Activated naive CD4-positive, alpha-beta T cell (primary cell): Measurements from ENCODE around the gene ALDH8A1.

Experiments
- DNase-seq, 4 experiments: peaks; one replicate each; lab custom pipeline; 2025; lab: John Stamatoyannopoulos, UW

Gene ALDH8A1, protein sequence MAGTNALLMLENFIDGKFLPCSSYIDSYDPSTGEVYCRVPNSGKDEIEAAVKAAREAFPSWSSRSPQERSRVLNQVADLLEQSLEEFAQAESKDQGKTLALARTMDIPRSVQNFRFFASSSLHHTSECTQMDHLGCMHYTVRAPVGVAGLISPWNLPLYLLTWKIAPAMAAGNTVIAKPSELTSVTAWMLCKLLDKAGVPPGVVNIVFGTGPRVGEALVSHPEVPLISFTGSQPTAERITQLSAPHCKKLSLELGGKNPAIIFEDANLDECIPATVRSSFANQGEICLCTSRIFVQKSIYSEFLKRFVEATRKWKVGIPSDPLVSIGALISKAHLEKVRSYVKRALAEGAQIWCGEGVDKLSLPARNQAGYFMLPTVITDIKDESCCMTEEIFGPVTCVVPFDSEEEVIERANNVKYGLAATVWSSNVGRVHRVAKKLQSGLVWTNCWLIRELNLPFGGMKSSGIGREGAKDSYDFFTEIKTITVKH

GRCh38 chr6:134949927-134950326 is at the start of gene ALDH8A1:
Gene ALDH8A1, minus strand, starts transcription at chr6:134950101. Its CDS starts 48 bp downstream, at chr6:134950053.
- no peak for DNase-seq

- DNase-seq = no peak
Measured at GRCh38 chr6:134999107-134999506, 49.2 kb upstream of the ALDH8A1 start.

GRCh38 chr6:134997133-134997995 is 47.5 kb upstream of the ALDH8A1 start:
- DNase-seq = no peak

DNA sequence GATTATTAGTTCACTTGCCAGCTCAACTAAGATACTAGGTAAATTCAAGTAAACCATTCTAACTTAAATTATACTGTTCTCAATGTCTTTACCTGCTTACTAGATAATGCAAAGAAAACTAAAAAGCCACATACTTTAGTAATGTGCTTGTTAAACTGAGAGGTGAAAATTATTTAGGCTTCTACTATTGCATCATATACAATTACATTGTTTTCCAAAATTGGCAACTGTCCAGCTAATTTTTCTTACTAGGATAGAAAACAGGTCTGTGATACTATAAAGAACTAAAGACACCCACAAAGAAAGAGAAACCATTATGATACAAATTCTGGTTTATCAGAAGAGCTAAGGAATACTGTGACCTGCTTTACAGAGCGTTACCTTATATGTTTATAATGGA is 45.6 kb upstream of the ALDH8A1 start:
- no peak for DNase-seq

DNA sequence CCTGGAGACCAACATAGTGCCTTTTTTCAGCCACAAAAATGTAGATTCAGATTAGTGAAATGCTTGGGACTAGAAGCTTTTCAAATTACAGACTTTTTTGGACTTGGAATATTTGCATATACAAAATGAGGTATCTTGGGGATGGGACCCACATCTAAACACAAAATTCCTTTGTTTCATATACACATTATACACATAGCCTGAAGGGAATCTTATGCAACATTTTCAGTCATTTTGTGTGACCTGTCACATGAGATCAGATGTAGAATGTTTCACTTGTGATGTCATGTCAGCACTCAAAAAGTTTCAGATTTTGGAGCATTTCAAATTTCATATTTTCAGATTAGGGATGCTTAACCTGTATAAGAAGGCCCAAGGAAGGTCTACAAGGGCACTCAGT is 44.5 kb upstream of the ALDH8A1 start:
- DNase-seq = no peak

DNA sequence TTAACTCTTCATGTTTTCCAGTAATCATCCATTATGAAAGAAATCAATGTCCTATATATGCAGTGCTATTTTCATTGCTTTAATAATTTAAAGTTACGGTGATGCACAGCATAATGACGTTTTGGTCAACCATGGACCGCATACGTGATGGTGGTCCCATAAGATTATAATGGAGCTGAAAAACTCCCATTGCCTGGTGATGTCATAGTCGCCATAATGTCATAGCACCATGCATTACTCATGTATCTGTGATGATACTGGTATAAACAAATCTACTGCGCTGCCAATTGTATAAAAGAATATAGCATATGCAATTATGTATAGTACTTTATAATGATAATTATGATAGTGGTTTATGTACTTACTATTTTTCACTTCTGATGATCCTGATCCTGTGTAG is 42.3 kb upstream of the ALDH8A1 start:
- DNase-seq = no peak

- no peak for DNase-seq
Measured at GRCh38 chr6:134990262-134990661, 40.4 kb upstream of the ALDH8A1 start.

GRCh38 chr6:134984821-134985220 is 34.9 kb upstream of the ALDH8A1 start:
- DNase-seq = no peak

DNA sequence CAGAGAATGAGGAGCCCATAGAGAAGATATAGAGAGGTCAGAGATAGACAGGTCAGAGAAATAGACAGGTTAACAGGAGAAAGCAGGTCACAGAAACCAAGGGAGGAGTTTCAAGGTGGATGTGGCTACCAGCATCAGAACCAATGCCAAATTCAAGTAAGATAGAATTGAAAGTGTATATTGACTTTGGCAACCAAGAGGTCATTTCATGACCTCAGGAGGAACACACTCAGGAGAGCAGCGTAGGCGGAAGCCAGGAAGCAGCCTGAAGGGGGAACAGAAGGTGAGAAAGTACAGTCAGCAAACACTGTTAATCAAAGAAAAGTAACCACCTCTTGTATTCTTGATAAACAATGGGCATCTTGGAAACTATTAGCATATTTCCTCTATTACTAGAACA is 33.9 kb upstream of the ALDH8A1 start:
- no peak for DNase-seq

- DNase-seq = no peak
Measured at GRCh38 chr6:134982161-134982560, 32.3 kb upstream of the ALDH8A1 start.

GRCh38 chr6:134980846-134981245 is 30.9 kb upstream of the ALDH8A1 start:
- no peak for DNase-seq

DNA sequence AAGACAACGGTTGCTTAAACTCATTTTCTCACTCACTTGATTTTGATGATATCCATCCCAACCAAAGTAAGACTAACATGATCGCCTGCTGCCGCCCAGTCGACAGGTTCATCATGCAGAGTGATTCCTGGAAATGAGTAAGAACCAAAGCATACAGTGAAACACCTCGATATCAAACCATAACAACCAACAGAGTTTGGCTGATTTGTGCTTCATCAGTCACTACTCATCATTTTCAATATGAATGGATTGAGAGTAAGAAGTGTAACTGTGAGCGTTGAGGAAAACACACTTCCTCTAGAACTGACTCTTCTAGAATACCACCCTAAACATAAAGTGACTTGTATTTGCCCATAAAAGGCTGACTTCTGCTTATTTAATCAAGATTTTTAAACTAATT is 29.2 kb upstream of the ALDH8A1 start:
- peak in 1 of 4 experiments; percentile 5 for DNase-seq

DNA sequence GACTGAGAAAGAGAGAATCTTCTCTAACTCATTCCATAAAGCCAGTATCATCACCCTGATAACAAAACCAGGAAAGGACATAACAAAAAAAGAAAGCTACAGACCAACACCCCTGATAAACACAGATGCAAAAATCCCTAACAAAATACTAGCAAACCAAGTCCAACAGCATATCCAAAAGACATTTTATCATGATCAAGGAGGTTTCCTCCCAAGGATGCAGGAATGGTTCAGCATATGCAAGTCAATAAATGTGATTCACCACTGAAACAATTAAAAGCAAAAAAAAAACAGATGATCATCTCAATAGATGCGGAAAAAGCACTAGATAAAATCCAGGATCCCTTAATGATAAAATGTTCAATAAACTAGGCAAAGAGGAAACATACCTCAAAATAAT is 24.5 kb upstream of the ALDH8A1 start:
- DNase-seq = no peak

DNA sequence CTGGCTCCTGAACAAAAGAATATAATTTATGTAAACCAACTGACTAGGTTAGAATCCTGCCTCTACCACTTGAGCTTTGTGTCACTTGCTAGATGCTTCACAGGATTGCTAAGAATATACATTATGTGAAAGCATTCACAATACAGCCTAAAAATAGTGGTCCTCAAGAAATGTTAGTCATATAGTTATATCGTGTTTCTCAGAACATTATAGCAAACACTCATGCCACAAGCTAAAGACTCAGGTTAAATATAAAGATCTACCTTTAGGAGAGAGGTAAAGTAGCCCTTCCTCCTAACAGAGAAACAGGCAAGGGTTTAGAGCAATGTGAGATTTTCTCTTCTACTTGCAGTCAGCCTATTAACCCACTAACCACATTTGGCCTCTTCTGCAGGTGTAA is 17.8 kb upstream of the ALDH8A1 start:
- no peak for DNase-seq

DNA sequence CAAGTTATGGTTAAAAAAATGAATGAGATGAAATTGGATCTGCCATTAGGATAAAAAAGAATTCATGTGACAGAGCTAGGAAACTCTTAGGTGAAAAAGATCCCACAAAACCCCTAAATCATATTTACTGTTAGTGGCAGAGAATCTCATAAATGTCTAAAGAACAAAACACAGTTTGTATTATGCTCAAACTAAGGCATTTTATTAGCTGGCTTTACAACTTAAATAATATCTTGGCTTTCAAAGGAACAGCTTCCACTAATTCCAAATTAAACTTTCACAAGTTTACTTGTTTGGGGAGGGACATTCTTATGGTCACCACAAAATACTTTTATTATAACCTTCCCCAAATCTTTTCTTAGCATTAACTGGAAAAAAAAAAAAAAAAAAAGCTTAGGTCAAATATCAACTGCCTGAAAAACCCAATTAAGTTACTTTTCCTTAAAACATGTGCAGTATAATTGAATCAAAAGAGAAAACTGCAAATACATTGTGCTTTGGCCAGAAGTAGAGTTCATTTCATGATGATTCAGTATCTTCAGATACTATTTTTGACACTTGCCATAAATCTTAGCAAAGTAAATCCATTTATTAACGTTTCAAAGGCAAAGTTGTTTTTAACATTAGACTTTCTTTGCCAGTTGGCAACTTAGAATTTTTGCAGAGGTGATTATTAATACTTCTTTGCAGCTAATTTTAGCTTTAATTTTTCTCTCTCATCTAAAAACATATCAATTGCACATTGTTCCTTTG is 14.7 kb upstream of the ALDH8A1 start:
- DNase-seq = no peak

GRCh38 chr6:134962421-134962820 is 12.5 kb upstream of the ALDH8A1 start:
- no peak for DNase-seq

DNA sequence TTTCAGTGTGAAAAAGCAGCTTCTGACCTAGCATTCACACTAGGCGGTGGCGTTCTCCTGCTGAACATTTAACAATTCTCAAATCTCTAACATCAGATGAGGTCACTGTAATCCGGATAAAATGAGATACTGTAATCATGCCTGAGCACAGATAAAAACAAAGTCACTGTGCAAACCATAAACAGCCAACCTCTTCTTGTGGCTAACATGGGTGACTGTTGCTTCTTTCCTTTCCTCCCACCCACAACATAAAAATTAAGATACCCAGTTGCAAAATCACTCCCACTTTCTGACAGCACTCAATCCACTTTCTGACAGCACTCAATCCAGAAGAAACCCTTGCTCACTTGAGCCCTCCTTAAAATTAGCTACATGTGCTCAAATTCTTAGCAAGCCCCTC is 11.5 kb upstream of the ALDH8A1 start:
- DNase-seq = no peak

DNA sequence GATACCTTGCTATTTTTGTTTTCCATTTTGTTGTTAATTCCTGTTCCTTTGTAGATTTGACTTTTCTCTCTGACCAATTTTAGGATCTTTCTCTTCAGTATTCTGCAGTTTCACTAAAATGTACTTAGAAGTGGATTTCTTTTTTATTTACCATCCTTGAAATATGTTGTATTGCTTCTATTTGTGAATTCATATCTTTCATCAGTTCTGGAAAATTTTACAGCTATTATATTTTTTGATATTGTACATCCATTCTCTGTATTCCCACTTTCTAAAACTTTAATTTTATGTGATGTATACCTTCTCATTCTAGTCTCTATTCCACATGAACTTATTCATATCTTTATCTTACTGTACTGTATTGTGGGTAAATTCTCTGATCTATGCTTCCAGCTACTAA is 9.7 kb upstream of the ALDH8A1 start:
- no peak for DNase-seq

DNA sequence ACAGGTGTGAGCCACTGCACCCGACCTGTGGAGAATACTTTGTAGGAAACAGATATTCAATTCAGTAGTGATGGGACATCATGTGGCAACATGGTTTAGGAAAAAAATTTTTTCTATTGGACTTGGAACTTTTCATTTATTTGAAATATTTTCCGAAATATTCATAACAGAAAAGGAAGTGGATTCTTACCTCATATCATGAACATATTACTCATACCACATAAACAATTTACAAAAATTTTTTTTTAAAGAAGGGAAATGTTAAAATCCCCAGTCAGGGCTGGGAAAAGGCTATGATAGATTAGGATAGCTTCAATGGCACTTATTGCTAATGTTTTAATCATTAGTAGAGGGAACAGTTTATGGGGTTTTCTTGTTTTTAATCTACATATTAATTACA is 6.8 kb upstream of the ALDH8A1 start:
- no peak for DNase-seq

DNA sequence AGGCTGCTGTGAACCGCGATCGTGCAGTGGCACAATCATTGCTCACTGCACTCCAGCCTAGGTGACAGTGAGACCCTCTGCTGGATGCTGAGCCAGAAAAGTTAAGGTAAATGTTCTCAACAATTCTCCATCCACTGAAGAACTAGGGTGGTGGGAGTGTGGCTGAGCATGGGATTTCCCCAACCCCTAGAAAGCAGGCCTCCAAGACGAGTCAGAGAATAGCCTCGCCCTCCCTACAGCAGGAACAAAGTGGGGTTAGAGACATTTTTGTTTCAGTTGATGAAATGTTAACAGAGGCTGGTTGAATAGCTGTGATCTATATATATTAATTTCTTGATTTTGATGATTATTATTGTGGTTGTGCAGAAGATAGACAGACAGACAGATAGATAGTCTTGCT is 6.1 kb upstream of the ALDH8A1 start:
- DNase-seq = no peak

- no peak for DNase-seq
Measured at GRCh38 chr6:134954272-134955000, 4.5 kb upstream of the ALDH8A1 start.
